Lower leg skin (tissue), 3 donors: ENCODE data around the gene TRIM65.
"Not testable (repeated sequence)": the region's sequence is repeated elsewhere in the genome, so short reads cannot be mapped to it uniquely, and the experiment has no call there.

Source experiments
- CTCF ChIP-seq, 3 donors: fragments of 450-650 bp; IDR thresholded peaks; one replicate each; pipeline ENCODE4 v1.5.1; 2016; ENCODE audit warnings: antibody characterized with exemption in 3 of 3, mild to moderate bottlenecking in 3 of 3, moderate library complexity in 2 of 3
- POLR2A ChIP-seq, 2 donors: fragments of 450-650 bp; IDR thresholded peaks; one replicate each; pipeline ENCODE4 v1.6.1; 2016 to 2017; ENCODE audit warnings: antibody characterized with exemption in 2 of 2, mild to moderate bottlenecking in 1 of 2, moderate library complexity in 1 of 2

GRCh38 chr17:75851693-75851991 lies 45.1 kb downstream of the TRIM65 start:
- TF ChIP-seq CTCF, POLR2A (IDR thresholded peaks at IDR 0.05): not testable (repeated sequence)
